ENCODE results near the gene RPA3.

- TF ChIP-seq POLR2A (conservative IDR thresholded peaks at IDR 0.05) (no peak), KLF10 (CRISPR knock-in tag; IDR thresholded peaks at IDR 0.05) (no peak), FOXJ3 (CRISPR knock-in tag; IDR thresholded peaks at IDR 0.05) (no peak), MAZ (CRISPR knock-in tag; conservative IDR thresholded peaks at IDR 0.05 in 1 of 2, IDR thresholded peaks at IDR 0.05 in 1 of 2) (no peak), CTCF (IDR thresholded peaks at IDR 0.05 in 2 of 3, conservative IDR thresholded peaks at IDR 0.05 in 1 of 3; ENCODE audit: insufficient read depth in 2 of 3, low read depth in 1 of 3, low read length in 3 of 3) (no peak), POLR2AphosphoS5 (IDR thresholded peaks at IDR 0.05; ENCODE audit: control insufficient read depth, insufficient read depth, low read depth, low read length) (no peak), NRF1 (conservative IDR thresholded peaks at IDR 0.05 in 1 of 2, IDR thresholded peaks at IDR 0.05 in 1 of 2) (no peak), GTF2F1 (IDR thresholded peaks at IDR 0.05; ENCODE audit: low read depth, low read length) (no peak), NFE2 (IDR thresholded peaks at IDR 0.05; ENCODE audit: low read depth) (no peak), PCBP2 (IDR thresholded peaks at IDR 0.05; ENCODE audit: low read depth, low read length, poor library complexity, severe bottlenecking) (no peak), HMGN3 (IDR thresholded peaks at IDR 0.05; ENCODE audit: borderline replicate concordance, extremely low read depth, insufficient read length, low read depth, low read length) (no peak), SMC3 (conservative IDR thresholded peaks at IDR 0.05; ENCODE audit: insufficient read depth, low read depth, low read length) (no peak), EZH2 (IDR thresholded peaks at IDR 0.05; ENCODE audit: borderline replicate concordance, low read depth, low read length) (no peak)
Measured at GRCh38 chr7:7699380-7699779, 19.0 kb downstream of the RPA3 start.
